NCI-H2196 treated with DMSO at 0.1 percent for 48 hours (cell line): Measurements from ENCODE around the gene PTPRS.
A peak's percentile ranks its signal among the peaks of the same experiment; 100 is the strongest.

Source experiments
- DNase-seq: peaks from one replicate; lab custom pipeline; 2025; ENCODE audit not compliant: unreplicated experiment; lab: John Stamatoyannopoulos, UW

Gene PTPRS

GRCh38 chr19:5309438-5310204, 31.0 kb downstream of the PTPRS start:
- DNase-seq: no peak

GRCh38 chr19:5308451-5309437, 31.9 kb downstream of the PTPRS start:
- DNase-seq: peak; percentile 72

GRCh38 chr19:5307655-5308054, 33.0 kb downstream of the PTPRS start:
- no peak for DNase-seq

- no peak for DNase-seq
Measured at GRCh38 chr19:5305163-5305562, 35.4 kb downstream of the PTPRS start.

- DNase-seq: no peak
Measured at GRCh38 chr19:5304486-5304885, 36.1 kb downstream of the PTPRS start.

GRCh38 chr19:5303208-5303607, 37.4 kb downstream of the PTPRS start:
- DNase-seq: no peak

- no peak for DNase-seq
Measured at GRCh38 chr19:5302396-5302795, 38.2 kb downstream of the PTPRS start.

GRCh38 chr19:5299137-5299536, 41.5 kb downstream of the PTPRS start:
- DNase-seq: no peak

GRCh38 chr19:5298471-5298901, 42.1 kb downstream of the PTPRS start:
- no peak for DNase-seq

GRCh38 chr19:5297272-5297669, 43.3 kb downstream of the PTPRS start:
- no peak for DNase-seq

GRCh38 chr19:5296457-5297271, 43.9 kb downstream of the PTPRS start:
- no peak for DNase-seq

GRCh38 chr19:5296021-5296420, 44.6 kb downstream of the PTPRS start:
- DNase-seq: no peak

- DNase-seq: no peak
Measured at GRCh38 chr19:5294403-5295160, 46.0 kb downstream of the PTPRS start.

- peak; percentile 37 for DNase-seq
Measured at GRCh38 chr19:5293612-5294378, 46.8 kb downstream of the PTPRS start.

GRCh38 chr19:5292822-5293611, 47.6 kb downstream of the PTPRS start:
- DNase-seq: peak; percentile 60

- DNase-seq: no peak
Measured at GRCh38 chr19:5292453-5292821, 48.2 kb downstream of the PTPRS start.

GRCh38 chr19:5291588-5292193, 48.9 kb downstream of the PTPRS start:
- DNase-seq: no peak
